ENCODE data around the gene NEK6. TPM values are rescaled to one million over a fixed set of nuclear protein-coding genes. Genes with fewer than 3 reads are reported as not detected.

The NEK6 gene
- total RNA-seq, 1 donor from 2014 or later: 14.7 TPM

DNA sequence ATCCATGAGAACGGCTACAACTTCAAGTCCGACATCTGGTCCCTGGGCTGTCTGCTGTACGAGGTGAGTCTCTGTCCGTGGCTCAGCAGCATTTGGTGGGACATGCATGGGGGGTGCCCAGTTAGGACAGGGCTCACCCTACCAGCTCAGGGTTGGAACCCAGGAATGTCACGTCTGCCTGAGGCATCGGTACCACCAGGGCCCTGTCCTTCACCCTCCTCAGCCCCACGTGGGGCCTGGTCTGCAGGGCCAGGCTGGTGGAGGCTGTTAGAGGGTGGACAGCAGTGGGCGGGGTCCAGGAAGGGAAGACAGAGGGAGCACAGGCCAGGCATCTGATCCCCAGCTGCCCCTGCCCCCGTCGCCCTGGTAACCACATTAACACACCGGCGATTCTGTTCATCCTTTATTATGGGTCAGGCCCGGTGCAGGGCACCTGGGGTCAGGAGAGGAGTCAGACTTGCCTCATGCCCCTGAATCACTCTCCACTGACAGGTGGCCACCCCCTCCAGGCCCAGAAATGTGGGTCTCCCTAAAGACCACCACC, 81.9 kb downstream of the NEK6 start:
- DNase-seq (ENCODE audit: low read depth): no peak
- TF ChIP-seq, protein P1, sequence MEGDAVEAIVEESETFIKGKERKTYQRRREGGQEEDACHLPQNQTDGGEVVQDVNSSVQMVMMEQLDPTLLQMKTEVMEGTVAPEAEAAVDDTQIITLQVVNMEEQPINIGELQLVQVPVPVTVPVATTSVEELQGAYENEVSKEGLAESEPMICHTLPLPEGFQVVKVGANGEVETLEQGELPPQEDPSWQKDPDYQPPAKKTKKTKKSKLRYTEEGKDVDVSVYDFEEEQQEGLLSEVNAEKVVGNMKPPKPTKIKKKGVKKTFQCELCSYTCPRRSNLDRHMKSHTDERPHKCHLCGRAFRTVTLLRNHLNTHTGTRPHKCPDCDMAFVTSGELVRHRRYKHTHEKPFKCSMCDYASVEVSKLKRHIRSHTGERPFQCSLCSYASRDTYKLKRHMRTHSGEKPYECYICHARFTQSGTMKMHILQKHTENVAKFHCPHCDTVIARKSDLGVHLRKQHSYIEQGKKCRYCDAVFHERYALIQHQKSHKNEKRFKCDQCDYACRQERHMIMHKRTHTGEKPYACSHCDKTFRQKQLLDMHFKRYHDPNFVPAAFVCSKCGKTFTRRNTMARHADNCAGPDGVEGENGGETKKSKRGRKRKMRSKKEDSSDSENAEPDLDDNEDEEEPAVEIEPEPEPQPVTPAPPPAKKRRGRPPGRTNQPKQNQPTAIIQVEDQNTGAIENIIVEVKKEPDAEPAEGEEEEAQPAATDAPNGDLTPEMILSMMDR (IDR thresholded peaks at IDR 0.05; ENCODE audit: insufficient read depth, low read length, severe bottlenecking): no peak
- no peaks in the 10 kb centered on the region for H3K27me3 ChIP-seq (ENCODE audit: control insufficient read depth, insufficient read depth, low read length)
- H3K36me3 ChIP-seq (ENCODE audit: control insufficient read depth, insufficient read depth, low read length): peaks cover 2% of the 10 kb centered on the region
- peak; percentile 43 for FAIRE-seq
- H3K4me3 ChIP-seq (ENCODE audit: low read depth, low read length): no peak overlapping the region

- H3K27me3 ChIP-seq (ENCODE audit: control insufficient read depth, insufficient read depth, low read length): no peaks in the 10 kb centered on the region
- peaks cover 2% of the 10 kb centered on the region for H3K36me3 ChIP-seq (ENCODE audit: control insufficient read depth, insufficient read depth, low read length)
- H3K4me3 ChIP-seq (ENCODE audit: low read depth, low read length): no peak overlapping the region
- FAIRE-seq: no peak
- TF ChIP-seq, protein P1 (IDR thresholded peaks at IDR 0.05; ENCODE audit: insufficient read depth, low read length, severe bottlenecking): no peak
- DNase-seq (ENCODE audit: low read depth): no peak
These were observed 82.7 kb downstream of the NEK6 start for GRCh38 chr9:124340219-124341069.

DNA sequence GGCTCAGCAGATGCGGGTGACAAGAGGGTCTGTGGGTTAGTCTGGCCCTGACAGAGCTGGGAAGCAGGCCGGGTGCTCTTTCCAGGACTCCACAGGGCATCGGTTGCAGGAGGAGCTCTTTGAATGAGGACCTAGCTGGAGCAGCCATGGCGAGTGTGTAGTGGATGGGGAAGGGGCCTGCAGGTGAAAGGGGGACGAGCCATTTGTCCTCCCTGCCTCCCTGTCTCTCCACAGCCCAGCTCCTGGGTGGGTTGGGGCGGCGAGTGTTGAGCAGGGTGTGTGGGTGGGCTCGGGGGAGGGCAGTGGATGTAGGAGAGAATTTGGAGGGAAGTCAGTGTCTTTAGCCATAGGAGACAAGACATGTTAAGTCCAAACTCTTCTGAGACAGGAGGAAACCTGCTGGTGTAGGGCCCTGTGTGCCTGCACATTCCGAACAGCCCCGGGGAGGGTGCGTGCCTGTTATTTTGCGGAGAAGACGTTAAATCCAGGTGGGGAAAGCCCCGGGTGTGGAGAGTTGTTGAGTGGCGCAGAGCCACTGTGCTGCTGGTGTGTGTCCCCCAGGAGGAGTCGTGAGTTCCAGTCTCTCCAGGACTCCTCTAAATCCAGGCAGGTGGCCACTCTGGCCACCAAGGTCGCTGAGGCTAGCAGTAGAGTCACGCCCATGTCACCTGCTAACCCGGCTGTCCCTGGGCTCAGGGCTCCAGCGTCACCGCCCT, 83.9 kb downstream of the NEK6 start:
- DNase-seq (ENCODE audit: low read depth): no peak
- FAIRE-seq: no peak
- peaks cover 3% of the 10 kb centered on the region for H3K36me3 ChIP-seq (ENCODE audit: control insufficient read depth, insufficient read depth, low read length)
- TF ChIP-seq, protein P1 (IDR thresholded peaks at IDR 0.05; ENCODE audit: insufficient read depth, low read length, severe bottlenecking): no peak
- no peak overlapping the region for H3K4me3 ChIP-seq (ENCODE audit: low read depth, low read length)
- no peaks in the 10 kb centered on the region for H3K27me3 ChIP-seq (ENCODE audit: control insufficient read depth, insufficient read depth, low read length)

DNA sequence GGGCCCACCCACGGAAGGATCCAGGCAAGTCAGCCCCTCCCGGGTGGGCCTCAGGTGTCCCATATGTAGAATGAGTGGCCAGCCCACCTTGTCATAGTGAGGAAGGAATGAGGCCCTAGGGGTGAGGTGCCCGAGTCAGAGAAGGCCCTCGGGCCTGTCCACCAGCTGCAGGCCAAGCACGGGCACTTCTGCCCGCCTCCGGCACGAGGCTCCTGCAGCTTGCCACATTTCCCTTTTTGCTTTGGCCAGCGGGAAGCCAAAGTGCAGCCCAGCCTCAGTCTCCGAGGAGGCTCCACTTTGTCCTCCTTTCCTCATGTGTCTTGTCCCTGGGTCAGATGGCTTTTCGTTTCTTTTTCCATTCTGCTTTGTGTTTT, 84.6 kb downstream of the NEK6 start:
- Histone ChIP-seq H3K4me3 (ENCODE audit: low read depth, low read length) (no peak overlapping the region), H3K36me3 (ENCODE audit: control insufficient read depth, insufficient read depth, low read length) (peaks cover 5% of the 10 kb centered on the region), H3K27me3 (ENCODE audit: control insufficient read depth, insufficient read depth, low read length) (no peaks in the 10 kb centered on the region)
- DNase-seq (ENCODE audit: low read depth) (no peak), FAIRE-seq (no peak)
- TF ChIP-seq, protein P1 (IDR thresholded peaks at IDR 0.05; ENCODE audit: insufficient read depth, low read length, severe bottlenecking): no peak

DNA sequence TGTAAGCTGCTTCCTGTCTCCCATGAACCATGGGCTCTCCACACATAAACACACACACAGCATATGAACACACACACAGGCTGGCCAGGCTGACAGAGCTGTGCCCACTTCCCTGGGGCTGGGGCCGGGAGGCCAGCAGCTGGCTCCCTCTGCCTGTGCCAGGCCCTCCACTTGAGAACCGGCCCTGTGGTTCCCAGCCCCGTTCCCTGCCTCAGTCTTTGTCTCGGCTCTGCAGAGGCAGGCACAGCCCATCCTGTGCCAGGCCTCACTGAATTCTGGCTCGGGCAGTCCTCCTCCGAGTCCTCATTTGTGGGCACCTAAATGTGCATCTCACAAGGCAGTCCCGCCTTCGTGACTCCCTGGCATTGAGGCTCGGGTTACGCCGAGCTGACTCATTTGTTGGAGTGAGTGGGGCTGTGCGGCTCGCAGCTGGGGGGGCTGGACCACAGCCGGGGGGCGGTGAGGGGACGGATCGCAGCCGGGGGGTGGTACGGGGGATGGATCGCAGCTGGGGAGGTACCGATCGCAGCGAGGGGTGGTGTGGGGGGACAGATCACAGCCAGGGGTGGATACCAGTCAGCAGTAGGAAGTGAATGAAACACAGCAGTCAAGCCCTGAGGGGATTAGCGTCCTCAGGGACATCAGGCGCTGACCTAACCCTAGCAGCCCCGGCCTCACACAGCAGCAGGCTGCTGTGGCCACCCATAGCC, 85.2 kb downstream of the NEK6 start:
- peaks cover 5% of the 10 kb centered on the region for H3K36me3 ChIP-seq (ENCODE audit: control insufficient read depth, insufficient read depth, low read length)
- FAIRE-seq (peak; percentile 58), DNase-seq (ENCODE audit: low read depth) (peak; percentile 82)
- H3K27me3 ChIP-seq (ENCODE audit: control insufficient read depth, insufficient read depth, low read length): no peaks in the 10 kb centered on the region
- no peak overlapping the region for H3K4me3 ChIP-seq (ENCODE audit: low read depth, low read length)
- TF ChIP-seq, protein P1 (IDR thresholded peaks at IDR 0.05; ENCODE audit: insufficient read depth, low read length, severe bottlenecking): no peak
